Colonic mucosa (tissue), 4 donors: ENCODE results near the gene PISD. TPM values are rescaled to one million over a fixed set of nuclear protein-coding genes. Genes with fewer than 3 reads are reported as not detected.

Source experiments
- DNase-seq: peaks from one replicate; pipeline ENCODE4 v3.0.0-alpha.2; 2020
- H3K27ac ChIP-seq: fragments of 200-600 bp; one replicate; pipeline ENCODE4 v1.8.0; 2021
- H3K27me3 ChIP-seq: fragments of 200-600 bp; one replicate; pipeline ENCODE4 v1.8.0; 2021
- H3K36me3 ChIP-seq: fragments of 200-600 bp; one replicate; pipeline ENCODE4 v1.8.0; 2021
- H3K4me1 ChIP-seq: fragments of 200-600 bp; one replicate; pipeline ENCODE4 v1.8.0; 2021; ENCODE audit warnings: mild to moderate bottlenecking
- H3K4me3 ChIP-seq: fragments of 200-600 bp; one replicate; pipeline ENCODE4 v1.8.0; 2021
- H3K9ac ChIP-seq, 2 donors: one replicate each; pipeline ENCODE4 v1.7.0; 2013; ENCODE audit warnings: control low read depth in 2 of 2, low read depth in 2 of 2, low read length in 2 of 2
- H3K9me3 ChIP-seq: fragments of 200-600 bp; one replicate; pipeline ENCODE4 v1.8.0; 2021
- intact Hi-C: fragments of 100-400 bp; cut with DNase I; formaldehyde crosslinking; loops from one replicate; pipeline ENCODE4 v1.14.1; 2022
- total RNA-seq, 2 donors: library from RNA; stranded (reverse); fragmentation: NEBNext Ultra II Directional in 1 of 2; extraction: Animal tissue kit (Norgen Biotek cat#: 25700) in 1 of 2; gene quantifications; one replicate each; pipeline ENCODE4 v1.2.1, GENCODE V29; 2021
- TF ChIP-seq, protein P1 (sequence below): fragments of 200-600 bp; IDR thresholded peaks from one replicate; pipeline ENCODE4 v1.8.0; 2022; ENCODE audit warnings: antibody characterized with exemption, mild to moderate bottlenecking
- donor health status: healthy.
- donor health status: DM: no; HTN: no; CAD: no.
- donor health status: DM: no; HTN: no; CAD: no.

The PISD gene
- total RNA-seq, 2 donors from 2014 or later, result 30.8 to 48.1 TPM

DNA sequence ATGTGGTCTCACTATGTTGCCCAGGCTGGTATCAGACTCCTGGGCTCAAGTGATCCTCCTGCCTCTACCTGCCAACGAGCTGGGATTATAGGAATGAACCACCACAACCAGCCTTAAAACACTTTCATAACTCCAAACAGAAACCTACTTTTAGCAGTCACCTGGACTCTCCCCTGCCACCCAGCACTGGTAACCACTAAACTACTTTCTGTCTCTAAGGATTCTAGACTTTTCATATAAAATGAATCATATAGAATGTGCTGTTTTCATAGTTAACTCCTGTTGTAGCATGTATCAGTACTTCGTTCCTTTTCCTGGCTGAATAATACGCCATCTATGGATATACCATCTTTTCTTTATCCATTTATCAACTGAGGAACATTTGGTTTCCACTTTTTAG, 29.4 kb upstream of the PISD start:
- no peaks in the 10 kb centered on the region for H3K9me3 ChIP-seq
- DNase-seq, result no peak
- no peak overlapping the region for H3K4me3 ChIP-seq
- TF ChIP-seq, protein P1, sequence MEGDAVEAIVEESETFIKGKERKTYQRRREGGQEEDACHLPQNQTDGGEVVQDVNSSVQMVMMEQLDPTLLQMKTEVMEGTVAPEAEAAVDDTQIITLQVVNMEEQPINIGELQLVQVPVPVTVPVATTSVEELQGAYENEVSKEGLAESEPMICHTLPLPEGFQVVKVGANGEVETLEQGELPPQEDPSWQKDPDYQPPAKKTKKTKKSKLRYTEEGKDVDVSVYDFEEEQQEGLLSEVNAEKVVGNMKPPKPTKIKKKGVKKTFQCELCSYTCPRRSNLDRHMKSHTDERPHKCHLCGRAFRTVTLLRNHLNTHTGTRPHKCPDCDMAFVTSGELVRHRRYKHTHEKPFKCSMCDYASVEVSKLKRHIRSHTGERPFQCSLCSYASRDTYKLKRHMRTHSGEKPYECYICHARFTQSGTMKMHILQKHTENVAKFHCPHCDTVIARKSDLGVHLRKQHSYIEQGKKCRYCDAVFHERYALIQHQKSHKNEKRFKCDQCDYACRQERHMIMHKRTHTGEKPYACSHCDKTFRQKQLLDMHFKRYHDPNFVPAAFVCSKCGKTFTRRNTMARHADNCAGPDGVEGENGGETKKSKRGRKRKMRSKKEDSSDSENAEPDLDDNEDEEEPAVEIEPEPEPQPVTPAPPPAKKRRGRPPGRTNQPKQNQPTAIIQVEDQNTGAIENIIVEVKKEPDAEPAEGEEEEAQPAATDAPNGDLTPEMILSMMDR, result no peak
- no peaks in the 10 kb centered on the region for H3K27me3 ChIP-seq
- intact Hi-C loops, result no loop called here
- H3K27ac ChIP-seq, result no peak overlapping the region
- no peaks in the 10 kb centered on the region for H3K4me1 ChIP-seq
- H3K9ac ChIP-seq, result no peak overlapping the region
- peaks cover 16% of the 10 kb centered on the region for H3K36me3 ChIP-seq

GRCh38 chr22:31683181-31684105, 21.4 kb upstream of the PISD start:
- Histone ChIP-seq H3K36me3 (no peaks in the 10 kb centered on the region), H3K27ac (no peak overlapping the region), H3K27me3 (no peaks in the 10 kb centered on the region), H3K9ac (no peak overlapping the region), H3K4me3 (no peak overlapping the region), H3K4me1 (no peaks in the 10 kb centered on the region), H3K9me3 (no peaks in the 10 kb centered on the region)
- intact Hi-C loops, result loop anchor here (10.0 kb wide), 1 partner anchor 271 kb away; no protein-coding TSS in a partner anchor
- TF ChIP-seq, protein P1, result no peak
- DNase-seq, result no peak

GRCh38 chr22:31682751-31683150, 20.7 kb upstream of the PISD start:
- TF ChIP-seq, protein P1, result no peak
- Histone ChIP-seq H3K4me3 (no peak overlapping the region), H3K9ac (no peak overlapping the region), H3K9me3 (no peaks in the 10 kb centered on the region), H3K27ac (no peak overlapping the region), H3K27me3 (no peaks in the 10 kb centered on the region), H3K4me1 (no peaks in the 10 kb centered on the region), H3K36me3 (no peaks in the 10 kb centered on the region)
- intact Hi-C loops, result loop anchor here (10.0 kb wide), 1 partner anchor 272 kb away; no protein-coding TSS in a partner anchor
- DNase-seq, result no peak

GRCh38 chr22:31681349-31682345, 19.6 kb upstream of the PISD start:
- DNase-seq, result no peak
- H3K36me3 ChIP-seq, result no peaks in the 10 kb centered on the region
- H3K4me1 ChIP-seq, result no peaks in the 10 kb centered on the region
- H3K4me3 ChIP-seq, result no peak overlapping the region
- H3K9ac ChIP-seq, result no peak overlapping the region
- intact Hi-C loops, result loop anchor here (10.0 kb wide), 1 partner anchor 273 kb away; no protein-coding TSS in a partner anchor
- H3K27ac ChIP-seq, result no peak overlapping the region
- H3K9me3 ChIP-seq, result no peaks in the 10 kb centered on the region
- no peaks in the 10 kb centered on the region for H3K27me3 ChIP-seq
- TF ChIP-seq, protein P1, result no peak

GRCh38 chr22:31680861-31681341, 18.9 kb upstream of the PISD start:
- Histone ChIP-seq H3K4me1 (no peaks in the 10 kb centered on the region), H3K4me3 (no peak overlapping the region), H3K9ac (no peak overlapping the region), H3K27ac (no peak overlapping the region), H3K27me3 (no peaks in the 10 kb centered on the region), H3K36me3 (no peaks in the 10 kb centered on the region), H3K9me3 (no peaks in the 10 kb centered on the region)
- intact Hi-C loops, result loop anchor here (10.0 kb wide), 1 partner anchor 274 kb away; no protein-coding TSS in a partner anchor
- TF ChIP-seq, protein P1, result no peak
- peak; percentile 59 for DNase-seq
